GM20000 (cell line): ENCODE measurements around the gene CD7.
"Not testable (repeated sequence)": the region's sequence is repeated elsewhere in the genome, so short reads cannot be mapped to it uniquely, and the experiment has no call there.

Source experiments
- DNase-seq: peaks from one replicate; pipeline ENCODE4 v3.0.0; 2012; ENCODE audit warnings: low spot score
- CTCF ChIP-seq: IDR thresholded peaks from 2 replicates; pipeline ENCODE4 v1.5.1; 2012; ENCODE audit warnings: mild to moderate bottlenecking, control low read depth; ENCODE audit errors: extremely low read depth, missing control alignments

Gene CD7

GRCh38 chr17:82317394-82318168 is at the start of gene CD7:
TSS of gene CD7 (minus strand) at chr17:82317608. CDS start at chr17:82317495, 113 bp downstream.
- DNase-seq = no peak
- no peak for TF ChIP-seq CTCF

- no peak for DNase-seq
- TF ChIP-seq CTCF = no peak
Observed at GRCh38 chr17:82366749-82367148, 49.3 kb upstream of the CD7 start.

- no peak for TF ChIP-seq CTCF
- DNase-seq = no peak
Observed at GRCh38 chr17:82365606-82366295, 48.3 kb upstream of the CD7 start.

- DNase-seq = no peak
- no peak for TF ChIP-seq CTCF
Observed at GRCh38 chr17:82361885-82362633, 44.7 kb upstream of the CD7 start.

GRCh38 chr17:82359451-82360074 is 42.2 kb upstream of the CD7 start:
- not testable (repeated sequence) for DNase-seq

- DNase-seq = no peak
Observed at GRCh38 chr17:82358465-82359350, 41.3 kb upstream of the CD7 start, which contains the start of gene TEX19. TSS of gene TEX19 (plus strand) at chr17:82359247. CDS start at chr17:82362151, 2,904 bp downstream.

More at GRCh38 chr17:82358465-82359350, 41.3 kb upstream of the CD7 start, which contains the start of gene TEX19:
- no peak for TF ChIP-seq CTCF
